Measurements from ENCODE around the gene PMF1. TPM values are rescaled to one million over a fixed set of nuclear protein-coding genes. Genes with fewer than 3 reads are reported as not detected.

Gene PMF1
- total RNA-seq, 1 donor, result 34.0 TPM

GRCh38 chr1:156244126-156244525 lies 31.3 kb downstream of the PMF1 start:
- no peak for TF ChIP-seq CTCF (IDR thresholded peaks at IDR 0.05; ENCODE audit: extremely low read depth, low read depth, low read length)
- H3K27me3 ChIP-seq (ENCODE audit: insufficient read depth, low read length), result peaks cover 19% of the 10 kb centered on the region
- H3K9me3 ChIP-seq (ENCODE audit: low read depth, low read length), result no peaks in the 10 kb centered on the region
- H3K4me2 ChIP-seq (ENCODE audit: insufficient read depth, low read length), result no peak overlapping the region
- no peaks in the 10 kb centered on the region for H3K79me2 ChIP-seq (ENCODE audit: insufficient read depth, low read length)
- no peaks in the 10 kb centered on the region for H3K36me3 ChIP-seq (ENCODE audit: insufficient read depth, low read length)
- no peaks in the 10 kb centered on the region for H4K20me1 ChIP-seq (ENCODE audit: insufficient read depth, low read length)
- no peak for DNase-seq (ENCODE audit: insufficient read length, low spot score, missing footprints)
- H3K27ac ChIP-seq (ENCODE audit: low read depth, low read length), result no peak overlapping the region
- peaks cover 27% of the 10 kb centered on the region for H3K4me1 ChIP-seq (ENCODE audit: insufficient read depth, low read length)
- H3K4me3 ChIP-seq (ENCODE audit: insufficient read depth, low read length), result no peak overlapping the region
- H2AFZ ChIP-seq (ENCODE audit: low read length), result no peak overlapping the region

- H2AFZ ChIP-seq (ENCODE audit: low read length), result no peak overlapping the region
- H3K79me2 ChIP-seq (ENCODE audit: insufficient read depth, low read length), result no peaks in the 10 kb centered on the region
- peaks cover 19% of the 10 kb centered on the region for H3K27me3 ChIP-seq (ENCODE audit: insufficient read depth, low read length)
- no peaks in the 10 kb centered on the region for H3K36me3 ChIP-seq (ENCODE audit: insufficient read depth, low read length)
- H3K9me3 ChIP-seq (ENCODE audit: low read depth, low read length), result no peaks in the 10 kb centered on the region
- no peak overlapping the region for H3K4me3 ChIP-seq (ENCODE audit: insufficient read depth, low read length)
- H4K20me1 ChIP-seq (ENCODE audit: insufficient read depth, low read length), result no peaks in the 10 kb centered on the region
- peaks cover 27% of the 10 kb centered on the region for H3K4me1 ChIP-seq (ENCODE audit: insufficient read depth, low read length)
- TF ChIP-seq CTCF (IDR thresholded peaks at IDR 0.05; ENCODE audit: extremely low read depth, low read depth, low read length), result no peak
- no peak for DNase-seq (ENCODE audit: insufficient read length, low spot score, missing footprints)
- H3K27ac ChIP-seq (ENCODE audit: low read depth, low read length), result no peak overlapping the region
- H3K4me2 ChIP-seq (ENCODE audit: insufficient read depth, low read length), result no peak overlapping the region
Measured at GRCh38 chr1:156244712-156245111, 31.9 kb downstream of the PMF1 start.

- Histone ChIP-seq H4K20me1 (ENCODE audit: insufficient read depth, low read length) (no peaks in the 10 kb centered on the region), H3K4me2 (ENCODE audit: insufficient read depth, low read length) (peak overlapping the region; percentile 60), H3K27ac (ENCODE audit: low read depth, low read length) (no peak overlapping the region), H3K79me2 (ENCODE audit: insufficient read depth, low read length) (no peaks in the 10 kb centered on the region), H2AFZ (ENCODE audit: low read length) (no peak overlapping the region), H3K4me1 (ENCODE audit: insufficient read depth, low read length) (peaks cover 25% of the 10 kb centered on the region), H3K27me3 (ENCODE audit: insufficient read depth, low read length) (peaks cover 19% of the 10 kb centered on the region), H3K36me3 (ENCODE audit: insufficient read depth, low read length) (peaks cover 9% of the 10 kb centered on the region), H3K9me3 (ENCODE audit: low read depth, low read length) (no peaks in the 10 kb centered on the region), H3K4me3 (ENCODE audit: insufficient read depth, low read length) (peak overlapping the region; percentile 37)
- TF ChIP-seq CTCF (IDR thresholded peaks at IDR 0.05; ENCODE audit: extremely low read depth, low read depth, low read length), result no peak
- DNase-seq (ENCODE audit: insufficient read length, low spot score, missing footprints), result peak; percentile 90
Measured at GRCh38 chr1:156245451-156246232, 32.8 kb downstream of the PMF1 start.

GRCh38 chr1:156246241-156246780 lies 33.5 kb downstream of the PMF1 start:
- Histone ChIP-seq H3K79me2 (ENCODE audit: insufficient read depth, low read length) (no peaks in the 10 kb centered on the region), H3K4me3 (ENCODE audit: insufficient read depth, low read length) (no peak overlapping the region), H3K36me3 (ENCODE audit: insufficient read depth, low read length) (peaks cover 15% of the 10 kb centered on the region), H3K4me1 (ENCODE audit: insufficient read depth, low read length) (peaks cover 20% of the 10 kb centered on the region), H2AFZ (ENCODE audit: low read length) (no peak overlapping the region), H3K27me3 (ENCODE audit: insufficient read depth, low read length) (peaks cover 19% of the 10 kb centered on the region), H3K27ac (ENCODE audit: low read depth, low read length) (no peak overlapping the region), H3K9me3 (ENCODE audit: low read depth, low read length) (no peaks in the 10 kb centered on the region), H4K20me1 (ENCODE audit: insufficient read depth, low read length) (no peaks in the 10 kb centered on the region), H3K4me2 (ENCODE audit: insufficient read depth, low read length) (peak overlapping the region; percentile 60)
- TF ChIP-seq CTCF (IDR thresholded peaks at IDR 0.05; ENCODE audit: extremely low read depth, low read depth, low read length), result no peak
- no peak for DNase-seq (ENCODE audit: insufficient read length, low spot score, missing footprints)

Measured in osteoblast (primary cell).